ENCODE data around the gene FXYD6. TPM values are rescaled to one million over a fixed set of nuclear protein-coding genes. Genes with fewer than 3 reads are reported as not detected.
A peak's percentile ranks its signal among the peaks of the same experiment; 100 is the strongest.
"Not testable (repeated sequence)": the region's sequence is repeated elsewhere in the genome, so short reads cannot be mapped to it uniquely, and the experiment has no call there.

FXYD6 gene, protein sequence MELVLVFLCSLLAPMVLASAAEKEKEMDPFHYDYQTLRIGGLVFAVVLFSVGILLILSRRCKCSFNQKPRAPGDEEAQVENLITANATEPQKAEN
- 10 to 100 TPM; 16.0 to 25.0 (median 20.3) TPM for total RNA-seq

DNA sequence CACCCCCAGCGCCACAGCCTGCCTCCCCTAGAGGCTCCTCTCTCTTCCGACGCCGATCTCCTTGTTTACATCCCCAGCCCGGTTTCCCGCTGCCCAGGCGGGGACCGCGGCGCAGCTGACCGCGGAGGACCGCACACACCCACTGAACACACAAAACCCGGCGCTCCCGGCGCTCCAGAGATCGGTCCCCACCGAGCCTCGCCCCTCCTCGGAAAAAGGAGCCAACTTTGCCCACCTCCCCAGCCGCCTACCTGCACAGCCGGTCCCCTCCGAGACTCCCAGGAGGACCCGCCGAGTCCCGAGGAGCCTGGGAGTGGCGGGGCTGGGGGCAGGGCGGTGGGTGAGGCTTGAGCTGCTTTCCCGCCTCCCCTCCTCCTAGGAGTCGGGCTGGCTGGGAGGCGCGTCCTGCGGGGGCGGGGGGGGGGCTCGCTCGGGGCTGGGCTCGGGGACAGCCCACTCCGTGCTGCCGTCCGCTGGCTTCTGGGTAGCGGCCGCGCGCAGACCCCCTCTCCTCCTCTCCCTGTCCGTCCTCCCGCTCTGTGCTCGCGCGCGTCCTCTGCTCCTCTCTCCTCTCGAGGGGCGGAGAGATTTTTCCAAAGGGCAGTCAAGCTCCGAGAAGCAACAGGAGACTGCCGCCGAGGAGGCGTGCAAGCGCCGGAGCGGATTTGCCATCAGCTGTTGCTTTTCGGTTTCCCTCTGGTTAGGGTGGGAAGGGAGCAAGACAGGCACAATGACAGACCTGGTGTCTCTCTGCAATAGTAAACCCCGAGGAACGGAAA, at the start of gene FXYD6:
FXYD6 (minus strand) TSS at position 318 of the 779 bp plus-strand sequence. CDS start 33,882 bp downstream, outside the sequence.
- no peak for DNase-seq (ENCODE audit: low spot score in 2 of 2)
- Histone ChIP-seq H3K4me1 (no peaks in the 10 kb centered on the region), H3K27me3 (peaks cover 0 to 13% of the 10 kb centered on the region in 2 donors)

DNA sequence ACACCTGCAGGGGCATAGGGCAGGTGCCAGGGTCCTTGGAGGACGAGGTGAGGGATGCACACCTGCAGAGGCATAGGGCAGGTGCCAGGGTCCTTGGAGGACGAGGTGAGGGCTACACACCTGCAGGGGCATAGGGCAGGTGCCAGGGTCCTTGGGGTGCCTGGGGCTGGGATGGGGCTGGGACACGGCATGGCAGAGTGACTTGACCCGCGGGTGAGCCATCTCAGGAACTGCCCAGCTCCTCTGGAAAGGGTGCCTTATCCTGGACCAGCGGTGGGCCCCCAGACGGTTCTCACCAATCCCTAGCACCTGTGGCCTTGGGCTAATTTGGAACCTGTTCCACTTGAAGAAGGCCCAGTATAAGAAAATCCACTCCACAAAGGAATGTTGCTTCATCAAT, 49.7 kb upstream of the FXYD6 start:
- H3K4me1 ChIP-seq; H3K36me3 ChIP-seq; H3K9me3 ChIP-seq; H3K27me3 ChIP-seq; H3K27ac ChIP-seq; DNase-seq (ENCODE audit: low spot score in 2 of 2); H3K4me3 ChIP-seq; intact Hi-C loops (cut with DNase I; ENCODE audit: low total_unique reads): not testable (repeated sequence)

More for the DNA sequence above, at the start of gene FXYD6:
- H3K4me3 ChIP-seq, result peak within 1 kb of the TSS; percentile 45 to 75 (median 65)
- H3K27ac ChIP-seq, result peak within 1 kb of the TSS; percentile 65 to 73
- no peaks in the 10 kb centered on the region for H3K9me3 ChIP-seq
- intact Hi-C loops (cut with DNase I; ENCODE audit: low total_unique reads), result no loop called here
- TF ChIP-seq, protein P1, sequence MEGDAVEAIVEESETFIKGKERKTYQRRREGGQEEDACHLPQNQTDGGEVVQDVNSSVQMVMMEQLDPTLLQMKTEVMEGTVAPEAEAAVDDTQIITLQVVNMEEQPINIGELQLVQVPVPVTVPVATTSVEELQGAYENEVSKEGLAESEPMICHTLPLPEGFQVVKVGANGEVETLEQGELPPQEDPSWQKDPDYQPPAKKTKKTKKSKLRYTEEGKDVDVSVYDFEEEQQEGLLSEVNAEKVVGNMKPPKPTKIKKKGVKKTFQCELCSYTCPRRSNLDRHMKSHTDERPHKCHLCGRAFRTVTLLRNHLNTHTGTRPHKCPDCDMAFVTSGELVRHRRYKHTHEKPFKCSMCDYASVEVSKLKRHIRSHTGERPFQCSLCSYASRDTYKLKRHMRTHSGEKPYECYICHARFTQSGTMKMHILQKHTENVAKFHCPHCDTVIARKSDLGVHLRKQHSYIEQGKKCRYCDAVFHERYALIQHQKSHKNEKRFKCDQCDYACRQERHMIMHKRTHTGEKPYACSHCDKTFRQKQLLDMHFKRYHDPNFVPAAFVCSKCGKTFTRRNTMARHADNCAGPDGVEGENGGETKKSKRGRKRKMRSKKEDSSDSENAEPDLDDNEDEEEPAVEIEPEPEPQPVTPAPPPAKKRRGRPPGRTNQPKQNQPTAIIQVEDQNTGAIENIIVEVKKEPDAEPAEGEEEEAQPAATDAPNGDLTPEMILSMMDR (IDR thresholded peaks at IDR 0.05), result no peak
- TF ChIP-seq POLR2A (IDR thresholded peaks at IDR 0.05) (no peak), POLR2AphosphoS5 (IDR thresholded peaks at IDR 0.05) (no peak)
- no peaks in the 10 kb centered on the region for H3K36me3 ChIP-seq

DNA sequence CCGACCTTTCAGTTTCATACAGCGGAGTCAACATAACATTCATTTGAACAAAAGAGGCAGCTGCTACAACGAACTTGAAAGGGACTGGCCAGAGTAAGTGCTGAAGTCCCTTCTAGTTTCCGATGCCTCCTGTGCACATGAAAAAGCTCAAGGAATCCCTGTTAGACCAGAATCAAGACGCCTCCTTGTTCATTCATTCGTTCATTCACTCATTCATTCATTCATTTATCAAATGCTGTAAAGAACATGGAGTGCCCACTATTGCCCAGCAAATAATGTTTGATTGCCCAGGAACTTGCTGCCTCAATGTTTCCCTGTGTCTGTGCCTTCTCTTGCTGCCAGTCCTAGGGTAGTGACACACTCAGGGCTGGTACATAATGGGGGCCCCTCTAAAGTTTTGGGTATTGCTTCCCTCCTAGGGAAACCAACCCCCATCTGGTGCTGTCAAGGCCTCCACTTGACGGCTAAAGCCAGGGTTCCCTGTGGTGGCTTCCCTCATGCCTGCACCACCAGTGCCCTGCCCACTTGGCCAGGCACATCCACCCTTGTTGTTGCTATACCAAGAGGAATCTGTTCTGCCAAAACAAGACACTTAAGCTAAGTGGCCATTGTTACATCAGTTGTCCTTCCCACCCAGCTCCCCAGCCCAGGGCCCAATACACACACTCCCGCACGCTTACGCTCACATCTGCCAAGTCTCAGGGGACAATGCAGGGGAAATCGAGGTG, 48.9 kb upstream of the FXYD6 start:
- Histone ChIP-seq H3K27me3 (no peaks in the 10 kb centered on the region), H3K9me3 (no peaks in the 10 kb centered on the region), H3K36me3 (no peaks in the 10 kb centered on the region), H3K27ac (no peak overlapping the region), H3K4me3 (no peak overlapping the region), H3K4me1 (no peaks in the 10 kb centered on the region)
- TF ChIP-seq POLR2A (IDR thresholded peaks at IDR 0.05) (no peak), POLR2AphosphoS5 (IDR thresholded peaks at IDR 0.05) (no peak)
- TF ChIP-seq, protein P1 (IDR thresholded peaks at IDR 0.05), result no peak
- peak in 1 of 2 donors; percentile 14 for DNase-seq (ENCODE audit: low spot score in 2 of 2)
- intact Hi-C loops (cut with DNase I; ENCODE audit: low total_unique reads), result no loop called here

DNA sequence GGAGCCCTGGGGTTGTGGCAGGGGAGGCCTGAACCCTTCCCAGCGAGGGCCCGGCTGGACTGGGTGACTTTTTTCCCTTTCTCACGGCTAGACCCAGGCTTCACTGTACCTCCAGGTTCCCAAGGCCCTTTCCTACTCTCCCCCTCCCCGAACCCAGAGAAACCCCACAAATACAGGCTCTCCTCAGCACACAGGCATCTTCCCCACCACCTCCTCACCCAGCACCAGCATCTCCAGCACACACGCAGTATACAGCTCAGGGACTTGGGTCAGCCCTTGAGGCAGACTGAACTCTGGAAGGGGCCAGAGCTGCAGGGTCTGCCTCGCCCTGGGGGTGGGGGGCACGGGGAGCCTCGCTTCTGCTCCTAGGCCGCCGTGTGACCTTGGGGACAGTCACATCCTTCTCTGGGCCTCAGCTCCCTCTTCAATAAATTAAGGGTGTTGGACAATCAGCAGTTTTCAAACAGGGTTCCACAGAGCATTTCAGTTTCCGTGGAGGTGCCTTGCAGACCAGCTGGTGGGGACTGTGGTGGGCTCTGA, 48.2 kb upstream of the FXYD6 start:
- no peak for DNase-seq (ENCODE audit: low spot score in 2 of 2)
- Histone ChIP-seq H3K36me3 (no peaks in the 10 kb centered on the region), H3K4me3 (no peak overlapping the region), H3K9me3 (no peaks in the 10 kb centered on the region), H3K4me1 (no peaks in the 10 kb centered on the region), H3K27me3 (no peaks in the 10 kb centered on the region), H3K27ac (no peak overlapping the region)
- TF ChIP-seq, protein P1 (IDR thresholded peaks at IDR 0.05), result no peak
- no peak for TF ChIP-seq POLR2A (IDR thresholded peaks at IDR 0.05)
- no peak for TF ChIP-seq POLR2AphosphoS5 (IDR thresholded peaks at IDR 0.05)
- intact Hi-C loops (cut with DNase I; ENCODE audit: low total_unique reads), result no loop called here

DNA sequence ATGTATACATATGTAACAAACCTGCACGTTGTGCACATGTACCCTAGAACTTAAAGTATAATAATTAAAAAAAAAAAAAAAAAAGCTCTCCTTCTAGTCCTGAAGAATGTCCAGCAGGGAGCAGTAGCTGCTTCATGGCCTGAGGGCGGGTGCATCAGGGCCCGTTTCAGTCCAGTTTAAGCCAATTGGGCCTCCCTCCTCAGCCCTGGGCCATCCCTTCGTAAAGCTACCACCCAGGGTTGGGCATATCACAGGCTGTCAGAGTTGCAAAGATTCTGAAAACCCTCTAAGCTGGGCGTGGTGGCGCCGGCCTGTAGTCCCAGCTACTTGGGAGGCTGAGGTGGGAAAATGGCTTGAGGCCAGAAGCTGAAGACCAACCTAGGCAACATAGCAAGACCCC, 47.3 kb upstream of the FXYD6 start:
- Histone ChIP-seq H3K36me3 (no peaks in the 10 kb centered on the region), H3K4me1 (no peaks in the 10 kb centered on the region), H3K4me3 (no peak overlapping the region), H3K27me3 (no peaks in the 10 kb centered on the region), H3K9me3 (no peaks in the 10 kb centered on the region), H3K27ac (no peak overlapping the region)
- intact Hi-C loops (cut with DNase I; ENCODE audit: low total_unique reads), result no loop called here
- DNase-seq (ENCODE audit: low spot score in 2 of 2), result peak in 1 of 2 donors; percentile 25
- TF ChIP-seq, protein P1 (IDR thresholded peaks at IDR 0.05), result no peak
- TF ChIP-seq POLR2A (IDR thresholded peaks at IDR 0.05), result no peak
- no peak for TF ChIP-seq POLR2AphosphoS5 (IDR thresholded peaks at IDR 0.05)

Measured in breast epithelium (tissue), 4 donors.